Right renal pelvis (tissue), 4 donors: ENCODE results near the gene MAGEE1. TPM values are rescaled to one million over a fixed set of nuclear protein-coding genes. Genes with fewer than 3 reads are reported as not detected.

Source experiments
- DNase-seq, 4 donors: peaks; one replicate each; pipeline ENCODE4 v3.0.0-alpha.2; 2013; ENCODE audit warnings: low read depth in 4 of 4, low spot score in 3 of 4, missing footprints in 1 of 4
- polyA plus RNA-seq, 4 donors: library from polyadenylated mRNA; unstranded; fragments of 120-200 nt; gene quantifications; one replicate each; pipeline ENCODE4 v1.2.1, GENCODE V29; 2013; ENCODE audit not compliant: insufficient read length in 4 of 4

MAGEE1 gene, protein sequence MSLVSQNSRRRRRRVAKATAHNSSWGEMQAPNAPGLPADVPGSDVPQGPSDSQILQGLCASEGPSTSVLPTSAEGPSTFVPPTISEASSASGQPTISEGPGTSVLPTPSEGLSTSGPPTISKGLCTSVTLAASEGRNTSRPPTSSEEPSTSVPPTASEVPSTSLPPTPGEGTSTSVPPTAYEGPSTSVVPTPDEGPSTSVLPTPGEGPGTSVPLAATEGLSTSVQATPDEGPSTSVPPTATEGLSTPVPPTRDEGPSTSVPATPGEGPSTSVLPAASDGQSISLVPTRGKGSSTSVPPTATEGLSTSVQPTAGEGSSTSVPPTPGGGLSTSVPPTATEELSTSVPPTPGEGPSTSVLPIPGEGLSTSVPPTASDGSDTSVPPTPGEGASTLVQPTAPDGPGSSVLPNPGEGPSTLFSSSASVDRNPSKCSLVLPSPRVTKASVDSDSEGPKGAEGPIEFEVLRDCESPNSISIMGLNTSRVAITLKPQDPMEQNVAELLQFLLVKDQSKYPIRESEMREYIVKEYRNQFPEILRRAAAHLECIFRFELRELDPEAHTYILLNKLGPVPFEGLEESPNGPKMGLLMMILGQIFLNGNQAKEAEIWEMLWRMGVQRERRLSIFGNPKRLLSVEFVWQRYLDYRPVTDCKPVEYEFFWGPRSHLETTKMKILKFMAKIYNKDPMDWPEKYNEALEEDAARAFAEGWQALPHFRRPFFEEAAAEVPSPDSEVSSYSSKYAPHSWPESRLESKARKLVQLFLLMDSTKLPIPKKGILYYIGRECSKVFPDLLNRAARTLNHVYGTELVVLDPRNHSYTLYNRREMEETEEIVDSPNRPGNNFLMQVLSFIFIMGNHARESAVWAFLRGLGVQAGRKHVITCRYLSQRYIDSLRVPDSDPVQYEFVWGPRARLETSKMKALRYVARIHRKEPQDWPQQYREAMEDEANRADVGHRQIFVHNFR
- 1 to 10 TPM; 6.4 to 7.0 (median 6.6) TPM for polyA plus RNA-seq

DNA sequence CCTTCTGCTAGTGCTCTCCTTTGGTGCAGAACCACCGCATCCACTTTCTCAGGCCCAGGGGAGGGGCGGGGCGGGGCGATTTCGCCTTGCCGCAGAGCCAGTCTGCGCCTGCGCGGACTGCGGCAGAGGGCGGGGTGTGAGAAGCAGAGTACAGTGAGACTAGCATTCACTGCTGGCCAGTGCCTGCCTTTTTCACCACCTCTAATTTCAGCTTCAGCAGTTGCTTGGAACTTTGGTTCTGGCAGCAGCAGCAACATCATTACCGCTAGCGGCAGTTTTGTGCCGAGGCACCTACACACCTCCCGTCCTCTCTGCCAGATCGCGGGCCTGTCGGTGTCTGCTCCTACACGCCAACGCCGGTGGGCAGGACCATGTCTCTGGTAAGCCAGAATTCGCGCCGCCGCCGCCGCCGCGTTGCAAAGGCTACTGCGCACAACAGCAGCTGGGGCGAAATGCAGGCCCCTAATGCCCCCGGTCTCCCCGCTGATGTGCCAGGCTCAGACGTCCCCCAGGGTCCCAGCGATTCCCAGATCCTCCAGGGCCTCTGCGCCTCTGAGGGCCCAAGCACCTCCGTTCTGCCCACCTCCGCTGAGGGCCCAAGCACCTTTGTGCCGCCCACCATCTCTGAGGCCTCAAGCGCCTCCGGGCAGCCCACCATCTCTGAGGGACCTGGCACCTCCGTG lies at the start of gene MAGEE1:
MAGEE1 (plus strand) TSS at position 151 of the 683 bp plus-strand sequence; CDS start at position 372, 221 bp downstream.
- peak; percentile 50 to 61 (median 53) for DNase-seq

DNA sequence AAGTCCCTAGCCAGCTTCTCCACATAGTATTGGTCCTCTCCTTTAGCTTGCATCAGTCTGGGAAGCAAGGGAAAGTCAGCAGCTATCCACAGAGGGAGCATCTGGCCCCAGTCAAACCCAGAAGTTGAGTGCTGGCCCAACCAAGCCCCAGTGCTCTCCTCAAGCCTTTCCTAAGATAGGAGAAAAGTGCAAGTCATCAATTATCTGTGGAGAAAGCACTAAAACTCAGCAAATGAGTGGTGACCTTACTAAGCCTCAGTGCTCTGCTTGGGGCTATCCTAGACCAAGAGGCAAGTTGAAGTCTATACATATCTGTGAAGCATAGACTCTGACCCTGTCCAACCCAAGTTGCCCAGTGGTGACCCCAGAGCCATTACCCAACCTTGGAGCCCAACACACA lies 28.5 kb upstream of the MAGEE1 start:
- no peak for DNase-seq

DNA sequence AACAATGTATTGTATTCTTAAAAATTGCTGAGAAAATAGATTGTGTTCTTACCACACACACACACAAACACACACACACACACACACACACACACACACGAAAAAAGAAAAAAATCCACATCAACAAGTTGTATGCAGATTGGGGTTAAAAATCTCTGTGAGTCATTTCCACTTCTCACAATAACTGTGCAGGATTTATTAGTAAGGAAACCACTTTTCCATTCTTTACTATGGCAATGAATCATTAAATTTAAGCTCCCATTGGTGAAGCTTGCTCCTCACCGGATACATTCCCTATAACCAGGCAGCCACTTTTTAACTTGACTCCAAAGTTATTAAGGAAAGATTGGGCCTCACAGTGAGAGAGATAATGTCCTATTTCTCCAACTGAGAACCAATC lies 19.7 kb upstream of the MAGEE1 start:
- no peak for DNase-seq

DNA sequence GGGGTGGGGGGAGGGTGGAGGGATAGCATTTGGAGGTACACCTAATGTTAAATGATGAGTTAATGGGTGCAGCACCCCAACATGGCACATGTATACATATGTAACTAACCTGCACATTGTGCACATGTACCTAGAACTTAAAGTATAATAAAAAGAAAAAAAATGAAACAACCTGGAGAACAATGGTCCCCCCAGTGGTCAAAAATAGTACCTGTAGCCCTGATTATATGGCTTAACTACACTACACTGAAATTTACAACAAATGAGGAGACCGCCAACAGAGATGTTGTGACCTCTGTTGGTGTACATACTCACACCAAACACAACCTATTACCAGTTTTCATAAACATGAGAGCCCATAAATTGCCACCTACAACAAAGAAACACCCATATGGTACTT lies 7.3 kb upstream of the MAGEE1 start:
- no peak for DNase-seq

DNA sequence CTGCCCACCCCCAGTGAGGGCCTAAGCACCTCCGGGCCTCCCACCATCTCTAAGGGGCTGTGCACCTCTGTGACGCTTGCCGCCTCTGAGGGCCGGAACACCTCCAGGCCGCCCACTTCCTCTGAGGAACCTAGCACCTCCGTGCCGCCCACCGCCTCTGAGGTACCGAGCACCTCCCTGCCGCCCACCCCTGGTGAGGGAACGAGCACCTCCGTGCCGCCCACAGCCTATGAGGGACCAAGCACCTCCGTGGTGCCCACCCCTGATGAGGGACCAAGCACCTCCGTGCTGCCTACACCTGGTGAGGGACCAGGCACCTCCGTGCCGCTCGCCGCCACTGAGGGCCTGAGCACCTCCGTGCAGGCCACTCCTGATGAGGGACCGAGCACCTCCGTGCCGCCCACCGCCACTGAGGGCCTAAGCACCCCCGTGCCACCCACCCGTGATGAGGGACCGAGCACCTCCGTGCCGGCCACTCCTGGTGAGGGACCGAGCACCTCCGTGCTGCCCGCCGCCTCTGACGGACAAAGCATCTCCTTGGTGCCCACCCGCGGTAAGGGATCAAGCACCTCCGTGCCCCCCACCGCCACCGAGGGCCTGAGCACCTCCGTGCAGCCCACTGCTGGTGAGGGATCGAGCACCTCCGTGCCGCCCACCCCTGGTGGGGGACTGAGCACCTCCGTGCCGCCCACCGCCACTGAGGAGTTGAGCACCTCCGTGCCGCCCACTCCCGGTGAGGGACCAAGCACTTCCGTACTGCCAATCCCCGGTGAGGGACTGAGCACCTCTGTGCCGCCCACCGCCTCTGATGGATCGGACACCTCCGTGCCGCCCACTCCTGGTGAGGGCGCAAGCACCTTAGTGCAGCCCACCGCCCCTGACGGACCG lies 977 bp downstream of the MAGEE1 start:
- peak in 2 of 4 donors; percentile 0 to 1 for DNase-seq

DNA sequence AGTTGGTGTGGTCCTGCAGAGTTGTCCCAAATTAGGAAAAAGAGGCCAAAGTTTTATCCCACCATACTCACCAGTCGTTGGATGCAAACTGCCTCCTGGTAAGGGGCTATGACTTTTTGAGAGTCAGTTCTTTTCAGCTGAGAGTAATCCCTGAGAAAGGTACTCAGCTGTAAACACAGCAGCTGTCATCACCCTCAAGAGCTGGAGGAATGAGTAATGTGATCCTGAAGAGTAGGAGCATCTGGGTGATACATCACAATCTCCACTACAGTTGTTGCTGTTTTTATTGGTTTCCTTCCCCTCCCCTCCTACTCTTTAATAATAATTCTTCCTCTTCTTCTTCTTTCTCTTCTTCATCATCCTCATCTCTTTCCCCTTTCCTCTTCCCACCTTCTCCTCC lies 5.7 kb downstream of the MAGEE1 start:
- no peak for DNase-seq

DNA sequence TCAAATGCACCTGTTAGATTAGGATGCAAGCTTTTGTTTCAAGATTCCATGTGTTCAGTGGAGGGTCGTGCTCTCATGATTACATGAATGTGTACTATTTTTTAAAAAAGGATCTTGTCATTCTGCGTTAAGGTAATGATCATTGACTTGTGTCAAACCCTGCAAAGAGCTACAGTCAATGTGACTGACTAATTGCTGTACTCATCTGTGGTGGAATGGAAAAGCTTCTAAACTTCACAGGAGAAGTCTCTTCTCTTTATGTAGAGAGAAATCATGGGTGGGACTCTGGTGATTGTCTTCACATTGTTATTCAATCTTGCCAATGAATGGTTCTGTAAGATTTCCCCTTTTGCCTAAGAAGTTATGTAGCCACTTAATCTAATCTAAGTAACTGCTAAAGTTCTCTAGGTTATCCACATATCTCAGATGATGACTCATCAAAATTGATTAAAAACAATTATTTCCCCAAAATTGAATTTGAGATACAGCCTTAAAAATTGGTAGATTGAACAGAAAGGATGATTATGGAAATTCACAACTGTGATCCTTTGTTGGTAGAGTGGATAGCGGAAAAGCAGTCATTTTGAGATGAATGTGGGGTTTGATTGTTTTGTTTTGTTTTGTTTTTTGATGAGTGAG lies 6.7 kb downstream of the MAGEE1 start:
- no peak for DNase-seq

DNA sequence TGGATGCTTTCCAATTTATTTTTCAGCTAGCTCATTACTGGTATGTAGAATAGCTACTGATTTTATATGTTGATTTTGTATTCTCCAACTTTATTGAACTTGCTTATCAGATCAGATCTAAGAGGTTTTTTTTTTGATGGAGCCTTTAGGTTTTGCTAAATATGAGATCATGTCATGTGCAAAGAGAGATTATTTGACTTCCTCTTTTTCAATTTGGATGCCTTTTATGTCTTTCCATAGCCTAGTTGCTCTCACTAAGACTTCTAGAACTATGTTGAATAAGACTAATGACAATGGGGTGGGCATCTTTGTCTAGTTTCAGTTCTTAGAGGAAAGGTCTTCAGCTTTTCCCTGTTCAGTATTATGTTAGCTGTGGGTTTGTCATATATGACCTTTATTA lies 11.7 kb downstream of the MAGEE1 start:
- DNase-seq, result no peak

DNA sequence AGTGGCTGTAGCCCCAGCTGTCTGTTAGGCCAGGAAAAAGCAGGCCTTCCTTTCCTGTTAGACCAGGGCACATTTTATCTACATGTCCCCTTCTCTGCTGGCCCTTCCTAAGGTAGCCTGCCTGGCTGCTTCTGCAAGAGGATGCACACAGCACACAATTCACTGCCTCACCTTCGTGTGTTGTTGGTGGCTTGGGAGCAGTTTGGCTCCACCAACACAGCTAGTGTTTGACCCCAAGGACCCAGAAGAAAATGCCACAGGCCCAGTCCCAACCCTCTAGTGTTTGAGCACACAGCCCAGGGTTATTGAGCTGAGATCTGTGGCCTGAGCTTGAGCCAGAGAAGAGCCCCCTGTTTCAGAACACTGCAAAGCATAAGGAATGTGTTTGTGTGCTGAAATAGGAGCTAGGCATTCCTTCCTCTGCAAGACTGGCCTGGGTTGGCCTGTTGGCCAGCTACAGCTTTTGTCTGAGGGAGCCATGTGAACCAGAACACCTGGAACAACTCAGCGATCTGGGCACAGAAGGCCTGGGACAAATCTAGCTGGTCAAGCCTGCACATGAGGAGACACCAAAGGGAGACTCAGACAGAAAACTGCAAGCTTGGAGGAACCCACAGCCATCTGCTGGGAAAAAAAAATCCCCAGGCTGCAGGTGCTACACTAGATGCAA lies 26.4 kb downstream of the MAGEE1 start:
- no peak for DNase-seq

DNA sequence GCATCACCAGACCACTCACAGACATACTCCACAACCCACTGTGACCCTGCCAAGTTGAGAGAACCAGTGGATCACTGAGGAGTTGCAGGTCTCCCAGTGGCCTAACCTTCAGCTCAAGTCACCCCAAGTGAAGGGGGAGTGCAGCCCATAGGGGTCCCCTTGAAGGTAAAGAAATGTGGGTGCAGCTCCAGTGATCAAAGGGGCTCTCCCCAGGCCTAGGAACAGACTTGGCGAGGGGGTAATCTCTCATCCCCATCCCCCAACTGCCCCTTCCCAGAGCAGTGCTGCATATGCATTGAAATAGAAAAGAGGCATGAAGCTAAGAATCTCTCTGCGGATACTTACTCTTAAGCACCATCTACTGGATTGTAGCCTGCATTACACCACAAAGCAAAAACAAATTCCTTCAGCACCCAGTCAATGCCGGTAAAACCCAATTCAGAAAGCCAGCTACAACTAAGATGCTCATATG lies 27.0 kb downstream of the MAGEE1 start:
- no peak for DNase-seq

DNA sequence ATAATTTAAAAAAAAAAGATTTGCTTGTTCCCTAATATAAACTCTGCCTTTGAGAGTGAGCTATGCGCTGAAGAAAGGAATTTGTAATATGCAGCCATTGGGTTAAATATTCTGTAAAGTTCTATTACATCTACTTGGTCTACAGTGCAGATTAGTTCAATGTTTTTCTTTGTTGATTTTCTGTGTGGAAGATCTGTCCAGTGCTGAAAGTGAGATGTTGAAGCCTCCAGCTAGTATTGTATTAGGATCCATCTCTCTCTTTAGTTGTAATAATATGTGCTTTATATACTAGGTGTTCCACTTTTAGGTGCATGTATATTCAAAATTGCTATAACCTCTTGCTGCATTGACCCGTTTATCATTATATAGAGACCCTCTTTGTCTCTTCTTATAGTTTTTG lies 49.8 kb downstream of the MAGEE1 start:
- no peak for DNase-seq
